GM12872 (cell line): ENCODE data around the gene HNF4A.

Experiments used
- CTCF ChIP-seq: IDR thresholded peaks from 3 replicates; pipeline ENCODE4 v1.5.1; 2011; ENCODE audit warnings: low read depth, mild to moderate bottlenecking, low read length, moderate library complexity; ENCODE audit not compliant: insufficient read depth

The HNF4A gene

GRCh38 chr20:44361021-44361420 lies 5.5 kb downstream of the HNF4A start:
- TF ChIP-seq CTCF: no peak

DNA sequence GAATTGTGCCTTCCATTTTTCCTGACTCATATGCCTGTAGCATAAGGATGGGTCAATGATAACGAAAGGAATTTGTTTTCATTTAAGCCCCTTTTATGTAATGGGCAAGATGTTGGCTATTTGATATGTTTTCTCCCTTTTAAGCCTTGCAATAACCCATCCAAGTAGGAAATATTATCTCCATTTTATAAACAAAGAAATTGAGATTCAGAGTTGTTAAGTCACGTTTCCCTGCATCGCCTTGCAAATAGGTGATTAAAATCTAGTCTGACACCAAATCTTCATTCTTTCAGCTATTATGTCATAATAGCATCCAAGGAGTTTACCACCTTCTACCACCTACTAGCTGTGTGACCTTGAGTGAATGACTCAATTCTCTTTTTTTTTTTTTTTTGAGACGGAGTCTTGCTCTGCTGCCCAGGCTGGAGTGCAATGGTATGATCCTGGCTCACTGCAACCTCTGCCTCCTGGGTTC lies 7.0 kb downstream of the HNF4A start:
- no peak for TF ChIP-seq CTCF

- no peak for TF ChIP-seq CTCF
These were observed 8.6 kb downstream of the HNF4A start for GRCh38 chr20:44364068-44364467.

GRCh38 chr20:44364780-44365179 lies 9.3 kb downstream of the HNF4A start:
- no peak for TF ChIP-seq CTCF

DNA sequence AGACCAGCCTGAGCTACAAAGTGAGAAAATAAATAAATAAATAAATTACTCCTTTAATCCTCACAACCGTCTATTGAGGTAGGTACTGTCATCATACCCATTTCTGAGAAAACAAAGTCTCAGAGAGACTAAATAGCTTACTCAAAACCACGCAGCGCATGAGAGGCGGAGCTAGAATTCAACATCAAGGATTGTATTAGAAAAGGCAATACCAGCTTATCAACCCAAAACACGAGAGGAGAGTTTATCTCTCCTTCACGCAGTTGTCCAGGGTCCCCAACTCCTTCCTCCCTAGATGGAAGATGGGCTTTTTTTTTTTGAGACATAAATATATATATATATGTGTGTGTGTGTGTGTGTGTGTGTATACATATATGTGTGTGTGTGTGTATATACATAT lies 12.2 kb downstream of the HNF4A start:
- TF ChIP-seq CTCF: no peak

DNA sequence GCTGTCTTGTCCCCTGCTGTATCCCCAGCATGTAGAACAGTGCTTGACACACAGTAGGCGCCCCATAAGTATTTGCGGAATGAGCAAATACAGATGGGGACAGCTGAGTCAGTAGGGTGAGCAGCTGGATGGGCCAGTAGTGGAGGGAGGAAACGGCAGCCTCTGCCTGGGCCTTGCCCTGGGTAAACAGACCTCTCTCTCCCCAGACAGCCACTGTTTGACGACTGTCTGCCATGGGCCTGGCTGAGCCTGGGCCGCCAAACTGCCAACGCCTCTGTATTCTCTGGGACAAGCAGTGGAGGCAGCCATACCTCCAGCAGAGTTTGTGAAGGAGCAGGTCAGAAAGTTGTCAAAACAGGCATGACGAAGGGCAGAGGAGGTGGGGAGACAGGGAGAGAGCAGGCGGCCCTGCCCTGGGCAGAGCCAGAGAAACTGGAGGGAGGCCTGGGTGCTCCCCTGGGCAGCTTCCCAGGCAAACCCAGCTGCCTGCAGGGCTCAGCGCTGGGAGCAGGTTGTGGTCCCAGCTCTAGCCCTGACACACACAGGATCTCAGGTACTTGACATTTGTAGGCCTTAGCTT lies 15.2 kb downstream of the HNF4A start:
- no peak for TF ChIP-seq CTCF

DNA sequence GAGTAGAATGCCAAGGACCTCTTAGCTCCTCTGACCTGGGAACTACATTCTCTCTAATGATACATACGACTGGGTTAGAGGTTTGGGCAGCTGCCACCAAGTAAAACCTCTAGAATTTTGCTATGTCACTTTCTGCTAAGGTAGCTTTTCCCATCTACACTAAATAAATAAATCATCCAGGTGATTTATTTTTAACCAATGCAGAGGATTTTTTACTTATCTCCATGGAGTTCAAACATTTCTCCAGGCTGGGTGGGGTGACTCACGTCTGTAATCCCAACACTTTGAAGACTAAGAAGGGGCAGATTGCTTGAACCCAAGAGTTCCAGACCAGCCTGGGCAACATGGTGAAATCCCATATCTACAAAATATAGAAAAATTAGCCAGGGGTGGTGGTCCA lies 27.1 kb downstream of the HNF4A start:
- TF ChIP-seq CTCF: no peak
